Type B pancreatic cell (in vitro differentiated cells): Measurements from ENCODE around the gene STK31. TPM values are rescaled to one million over a fixed set of nuclear protein-coding genes. Genes with fewer than 3 reads are reported as not detected.

Experiments
- DNase-seq: peaks from one replicate; pipeline ENCODE4 v3.0.0; 2021; ENCODE audit warnings: mixed read lengths; ENCODE audit not compliant: unreplicated experiment; ENCODE audit errors: extremely low spot score
- H3K27ac Mint-ChIP-seq: 2 replicates; pipeline ENCODE4 v1.8.0; 2021; ENCODE audit warnings: mild to moderate bottlenecking, mixed read lengths
- H3K27me3 Mint-ChIP-seq: 2 replicates; pipeline ENCODE4 v1.8.0; 2021; ENCODE audit warnings: mixed read lengths
- H3K36me3 Mint-ChIP-seq: 2 replicates; pipeline ENCODE4 v1.8.0; 2021; ENCODE audit warnings: mixed read lengths
- H3K4me1 Mint-ChIP-seq: one replicate; pipeline ENCODE4 v1.8.0; 2021; ENCODE audit warnings: mixed read lengths; ENCODE audit not compliant: unreplicated experiment
- H3K4me3 Mint-ChIP-seq: 2 replicates; pipeline ENCODE4 v1.8.0; 2021; ENCODE audit warnings: mild to moderate bottlenecking, mixed read lengths
- H3K9me3 Mint-ChIP-seq: 2 replicates; pipeline ENCODE4 v1.8.0; 2021; ENCODE audit warnings: mixed read lengths
- long read RNA-seq: library from polyadenylated mRNA; unstranded; transcript quantifications from one replicate; pipeline ENCODE4 v2.0.0, GENCODE V29; 2020
- total RNA-seq: library from RNA; stranded (reverse); gene quantifications from 2 replicates; pipeline ENCODE4 v1.2.1, GENCODE V29; 2021; ENCODE audit warnings: low replicate concordance
- TF ChIP-seq, protein P1 (sequence below): fragments of 200-600 bp; sonication (generic); conservative IDR thresholded peaks from 2 replicates; pipeline ENCODE4 v1.5.0; 2021; ENCODE audit warnings: antibody characterized with exemption, mild to moderate bottlenecking

Gene STK31, protein sequence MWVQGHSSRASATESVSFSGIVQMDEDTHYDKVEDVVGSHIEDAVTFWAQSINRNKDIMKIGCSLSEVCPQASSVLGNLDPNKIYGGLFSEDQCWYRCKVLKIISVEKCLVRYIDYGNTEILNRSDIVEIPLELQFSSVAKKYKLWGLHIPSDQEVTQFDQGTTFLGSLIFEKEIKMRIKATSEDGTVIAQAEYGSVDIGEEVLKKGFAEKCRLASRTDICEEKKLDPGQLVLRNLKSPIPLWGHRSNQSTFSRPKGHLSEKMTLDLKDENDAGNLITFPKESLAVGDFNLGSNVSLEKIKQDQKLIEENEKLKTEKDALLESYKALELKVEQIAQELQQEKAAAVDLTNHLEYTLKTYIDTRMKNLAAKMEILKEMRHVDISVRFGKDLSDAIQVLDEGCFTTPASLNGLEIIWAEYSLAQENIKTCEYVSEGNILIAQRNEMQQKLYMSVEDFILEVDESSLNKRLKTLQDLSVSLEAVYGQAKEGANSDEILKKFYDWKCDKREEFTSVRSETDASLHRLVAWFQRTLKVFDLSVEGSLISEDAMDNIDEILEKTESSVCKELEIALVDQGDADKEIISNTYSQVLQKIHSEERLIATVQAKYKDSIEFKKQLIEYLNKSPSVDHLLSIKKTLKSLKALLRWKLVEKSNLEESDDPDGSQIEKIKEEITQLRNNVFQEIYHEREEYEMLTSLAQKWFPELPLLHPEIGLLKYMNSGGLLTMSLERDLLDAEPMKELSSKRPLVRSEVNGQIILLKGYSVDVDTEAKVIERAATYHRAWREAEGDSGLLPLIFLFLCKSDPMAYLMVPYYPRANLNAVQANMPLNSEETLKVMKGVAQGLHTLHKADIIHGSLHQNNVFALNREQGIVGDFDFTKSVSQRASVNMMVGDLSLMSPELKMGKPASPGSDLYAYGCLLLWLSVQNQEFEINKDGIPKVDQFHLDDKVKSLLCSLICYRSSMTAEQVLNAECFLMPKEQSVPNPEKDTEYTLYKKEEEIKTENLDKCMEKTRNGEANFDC
- 0.43 and 0.74 TPM in 2 replicates for total RNA-seq
- long read RNA-seq, result 0 reads

GRCh38 chr7:23710000-23710399 lies at the start of gene STK31:
STK31 (plus strand) TSS chr7:23710219; CDS start chr7:23710286, 67 bp downstream.
- Mint-ChIP-seq H3K36me3 (peaks cover 13% of the 10 kb centered on the region), H3K27ac (no peak within 1 kb of the TSS), H3K27me3 (peaks cover 3% of the 10 kb centered on the region)

GRCh38 chr7:23661385-23661784 lies 48.6 kb upstream of the STK31 start:
- no peaks in the 10 kb centered on the region for H3K27me3 Mint-ChIP-seq
- TF ChIP-seq, protein P1, sequence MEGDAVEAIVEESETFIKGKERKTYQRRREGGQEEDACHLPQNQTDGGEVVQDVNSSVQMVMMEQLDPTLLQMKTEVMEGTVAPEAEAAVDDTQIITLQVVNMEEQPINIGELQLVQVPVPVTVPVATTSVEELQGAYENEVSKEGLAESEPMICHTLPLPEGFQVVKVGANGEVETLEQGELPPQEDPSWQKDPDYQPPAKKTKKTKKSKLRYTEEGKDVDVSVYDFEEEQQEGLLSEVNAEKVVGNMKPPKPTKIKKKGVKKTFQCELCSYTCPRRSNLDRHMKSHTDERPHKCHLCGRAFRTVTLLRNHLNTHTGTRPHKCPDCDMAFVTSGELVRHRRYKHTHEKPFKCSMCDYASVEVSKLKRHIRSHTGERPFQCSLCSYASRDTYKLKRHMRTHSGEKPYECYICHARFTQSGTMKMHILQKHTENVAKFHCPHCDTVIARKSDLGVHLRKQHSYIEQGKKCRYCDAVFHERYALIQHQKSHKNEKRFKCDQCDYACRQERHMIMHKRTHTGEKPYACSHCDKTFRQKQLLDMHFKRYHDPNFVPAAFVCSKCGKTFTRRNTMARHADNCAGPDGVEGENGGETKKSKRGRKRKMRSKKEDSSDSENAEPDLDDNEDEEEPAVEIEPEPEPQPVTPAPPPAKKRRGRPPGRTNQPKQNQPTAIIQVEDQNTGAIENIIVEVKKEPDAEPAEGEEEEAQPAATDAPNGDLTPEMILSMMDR, result no peak
- no peaks in the 10 kb centered on the region for H3K36me3 Mint-ChIP-seq
- no peak overlapping the region for H3K4me3 Mint-ChIP-seq
- DNase-seq, result no peak
- H3K27ac Mint-ChIP-seq, result peak overlapping the region; percentile 21
- H3K9me3 Mint-ChIP-seq, result peaks cover 7% of the 10 kb centered on the region
- H3K4me1 Mint-ChIP-seq, result peaks cover 5% of the 10 kb centered on the region

More at GRCh38 chr7:23710000-23710399, at the start of gene STK31:
- H3K9me3 Mint-ChIP-seq, result peaks cover 5% of the 10 kb centered on the region
- no peaks in the 10 kb centered on the region for H3K4me1 Mint-ChIP-seq
- no peak within 1 kb of the TSS for H3K4me3 Mint-ChIP-seq
- no peak for DNase-seq
- TF ChIP-seq, protein P1, result no peak

DNA sequence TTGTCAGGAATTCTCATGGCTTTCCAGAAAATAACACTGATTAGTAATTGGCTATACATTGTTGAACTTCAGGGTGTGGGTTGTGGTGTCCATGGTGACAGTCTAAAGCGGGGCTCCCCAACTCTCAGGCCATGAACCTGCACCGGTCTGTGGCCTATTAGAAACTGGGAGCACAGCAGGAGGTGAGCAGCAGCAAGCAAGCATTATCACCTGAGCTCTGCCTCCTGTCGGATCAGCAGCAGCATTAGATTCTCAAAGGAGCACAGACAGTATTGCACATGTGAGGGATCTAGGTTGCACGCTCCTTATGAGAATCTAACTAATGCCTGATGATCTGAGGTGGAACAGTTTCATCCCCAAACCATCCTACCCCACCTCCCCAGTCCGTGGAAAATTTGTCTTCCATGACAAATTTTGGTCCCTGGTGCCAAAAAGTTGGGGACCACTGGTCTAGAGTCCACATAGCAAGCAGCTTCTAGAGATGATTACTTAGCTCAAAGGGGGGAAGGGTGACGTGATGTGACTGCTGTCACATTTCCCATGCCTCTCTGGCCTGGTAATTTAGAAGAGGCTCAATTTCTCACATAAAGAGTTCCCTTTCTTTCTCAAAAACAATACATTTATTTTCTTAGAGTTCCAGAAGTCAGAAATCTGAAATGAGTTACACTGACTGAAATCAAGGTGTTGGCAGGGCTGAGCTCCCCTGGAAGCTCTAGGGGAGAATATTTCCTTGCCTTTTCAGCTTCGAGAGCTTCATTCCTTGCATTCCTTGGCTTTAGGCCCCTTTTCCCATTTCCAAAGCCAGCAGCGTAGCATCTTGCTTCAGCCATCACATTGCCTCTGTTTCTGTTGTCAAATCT lies 47.7 kb upstream of the STK31 start:
- no peak for DNase-seq
- no peaks in the 10 kb centered on the region for H3K27me3 Mint-ChIP-seq
- no peaks in the 10 kb centered on the region for H3K36me3 Mint-ChIP-seq
- peaks cover 5% of the 10 kb centered on the region for H3K4me1 Mint-ChIP-seq
- H3K27ac Mint-ChIP-seq, result no peak overlapping the region
- peaks cover 7% of the 10 kb centered on the region for H3K9me3 Mint-ChIP-seq
- TF ChIP-seq, protein P1, result no peak
- H3K4me3 Mint-ChIP-seq, result no peak overlapping the region

DNA sequence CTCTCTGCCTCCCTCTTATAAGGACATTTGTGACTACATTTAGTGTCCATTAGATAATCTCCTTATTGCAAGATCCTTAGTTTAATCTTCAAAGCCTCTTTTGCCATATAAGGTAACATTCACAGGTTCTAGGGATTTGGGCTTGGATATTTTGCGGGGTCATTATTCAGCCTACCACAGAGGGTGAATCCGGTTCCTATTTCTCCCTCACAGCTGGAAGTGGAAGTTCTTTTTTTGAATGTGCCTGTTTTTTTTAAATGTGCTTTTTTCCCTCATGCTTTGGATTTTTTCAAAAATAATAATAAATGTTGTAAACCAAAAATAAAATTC lies 47.1 kb upstream of the STK31 start:
- Mint-ChIP-seq H3K4me1 (peaks cover 5% of the 10 kb centered on the region), H3K36me3 (no peaks in the 10 kb centered on the region), H3K27me3 (no peaks in the 10 kb centered on the region), H3K9me3 (peaks cover 7% of the 10 kb centered on the region), H3K4me3 (no peak overlapping the region), H3K27ac (no peak overlapping the region)
- TF ChIP-seq, protein P1, result no peak
- no peak for DNase-seq

GRCh38 chr7:23664122-23664521 lies 45.9 kb upstream of the STK31 start:
- no peak for DNase-seq
- Mint-ChIP-seq H3K9me3 (no peaks in the 10 kb centered on the region), H3K27me3 (no peaks in the 10 kb centered on the region), H3K4me3 (no peak overlapping the region), H3K27ac (no peak overlapping the region), H3K4me1 (peaks cover 5% of the 10 kb centered on the region), H3K36me3 (no peaks in the 10 kb centered on the region)
- TF ChIP-seq, protein P1, result no peak
